K562 (cell line): ENCODE results near the gene BRAP. TPM values are rescaled to one million over a fixed set of nuclear protein-coding genes. Genes with fewer than 3 reads are reported as not detected.

ENCODE experiments used
- ATAC-seq: fragments of 200-7000 bp; cut with Tn5 transposase; 3 replicates; pipeline ENCODE4 v1.9.1; 2020; ENCODE audit warnings: moderate library complexity
- BruUV-seq: library from RNA; stranded (reverse); fragments of 400-500 nt; replicated peaks from 2 replicates; lab custom pipeline; 2021; lab: Mats Ljungman, UMichigan
- CTCF ChIA-PET: fragments of 300-600 bp; formaldehyde crosslinking; extraction: SDS; loops from one replicate; lab custom pipeline; 2021; ENCODE audit warnings: low intra/inter-chr PET ratio; lab: Yijun Ruan, JAX
- POLR2A ChIA-PET: fragments of 300-600, 350-650 bp; sonication (Branson Sonifier 250); formaldehyde crosslinking; extraction: SDS; loops from one replicate; lab custom pipeline; 2021; ENCODE audit warnings: antibody characterized with exemption, inconsistent platforms; lab: Yijun Ruan, JAX
- DNase-seq, 4 experiments: peaks; one replicate each; pipeline versions ENCODE4 v3.0.0 to v3.0.0-alpha.2; 2011 to 2018; ENCODE audit warnings: low spot score in 3 of 4, mixed read lengths in 3 of 4; ENCODE audit errors: extremely low read depth in 1 of 4
- FAIRE-seq: peaks from 2 replicates; lab custom pipeline; 2011; peaks lifted over from hg19 to GRCh38; lab: Jason Lieb, UNC
- H2AFZ ChIP-seq: 2 replicates; pipeline ENCODE4 v1.6.0; 2011; ENCODE audit warnings: low read depth, low read length, control low read depth, inconsistent platforms
- H3K27ac ChIP-seq: fragments of 200-600 bp; 3 replicates; pipeline ENCODE4 v1.8.0; 2011; ENCODE audit warnings: low read depth, mild to moderate bottlenecking, control low read depth, inconsistent platforms, low read length, moderate library complexity, mixed read lengths; ENCODE audit errors: extremely low read depth
- H3K27me3 ChIP-seq, 2 experiments: fragments of 300-600 bp in 1 of 2; 2 replicates in 1 of 2; 3 replicates in 1 of 2; pipeline versions ENCODE4 v1.6.0 to v1.8.0; 2011; ENCODE audit warnings: inconsistent platforms in 2 of 2, low read length in 2 of 2, mild to moderate bottlenecking in 1 of 2, mixed read lengths in 1 of 2, moderate library complexity in 1 of 2; ENCODE audit not compliant: control insufficient read depth in 2 of 2, insufficient read depth in 2 of 2
- H3K36me3 ChIP-seq: fragments of 300-600 bp; 3 replicates; pipeline ENCODE4 v1.8.0; 2011; ENCODE audit warnings: mild to moderate bottlenecking, low read length, inconsistent platforms; ENCODE audit not compliant: control insufficient read depth, insufficient read depth
- H3K4me1 ChIP-seq, 2 experiments: fragments of 200-600 bp in 1 of 2; replicated peaks in 1 of 2; 2 replicates in 1 of 2; 3 replicates in 1 of 2; pipeline versions ENCODE4 v1.5.1 to v1.8.0; 2011; ENCODE audit warnings: inconsistent platforms in 2 of 2, low read length in 2 of 2, mild to moderate bottlenecking in 1 of 2, mixed read lengths in 1 of 2, moderate library complexity in 1 of 2; ENCODE audit not compliant: control insufficient read depth in 2 of 2, insufficient read depth in 2 of 2
- H3K4me2 ChIP-seq: 2 replicates; pipeline ENCODE4 v1.6.1; 2011; ENCODE audit warnings: low read length, control low read depth, inconsistent platforms, mixed read lengths; ENCODE audit not compliant: insufficient read depth
- H3K4me3 ChIP-seq: fragments of 200-600 bp; sonication (generic), shearing (Covaris generic); 2 replicates; pipeline ENCODE4 v1.5.1; 2016; ENCODE audit warnings: control low read depth, inconsistent platforms
- H3K79me2 ChIP-seq: fragments of 200-600 bp; 3 replicates; pipeline ENCODE4 v1.8.0; 2011; ENCODE audit warnings: low read length, inconsistent platforms; ENCODE audit not compliant: control insufficient read depth, insufficient read depth
- H3K9ac ChIP-seq, 2 experiments: 2 replicates each; pipeline versions ENCODE4 v1.6.0 to v1.6.1; 2011; ENCODE audit warnings: low read depth in 2 of 2, low read length in 2 of 2, control low read depth in 1 of 2, inconsistent platforms in 1 of 2, mild to moderate bottlenecking in 1 of 2, mixed read lengths in 1 of 2; ENCODE audit not compliant: insufficient read depth in 1 of 2
- H3K9me1 ChIP-seq: one replicate; pipeline ENCODE4 v1.6.0; 2011; ENCODE audit warnings: inconsistent platforms, mild to moderate bottlenecking, low read length, moderate library complexity; ENCODE audit not compliant: control insufficient read depth, insufficient read depth
- H3K9me3 ChIP-seq: replicated peaks from 2 replicates; pipeline ENCODE4 v1.5.1; 2011; ENCODE audit warnings: low read depth, low read length, inconsistent platforms; ENCODE audit not compliant: control insufficient read depth, insufficient read depth
- H4K20me1 ChIP-seq: replicated peaks from 2 replicates; pipeline ENCODE4 v1.6.1; 2011; ENCODE audit warnings: low read length, inconsistent platforms, mixed read lengths; ENCODE audit not compliant: control insufficient read depth, insufficient read depth
- ATF1 ChIP-seq, 2 experiments: fragments of 450-650 bp in 1 of 2; IDR thresholded peaks; 2 replicates each; pipeline ENCODE4 v1.6.1; 2016; ENCODE audit warnings: missing compliant biosample characterization in 1 of 2, missing genetic modification characterization in 1 of 2
- CEBPB ChIP-seq: fragments of 450-650 bp; IDR thresholded peaks from 2 replicates; pipeline ENCODE4 v1.6.1; 2016; ENCODE audit warnings: missing genetic modification characterization, missing compliant biosample characterization
- CHD4 ChIP-seq: fragments of 200-600 bp; sonication (generic); IDR thresholded peaks from 3 replicates; pipeline ENCODE4 v1.6.1; 2012; ENCODE audit warnings: low read depth, mild to moderate bottlenecking, mixed read lengths, low read length, inconsistent platforms; ENCODE audit not compliant: insufficient read depth, insufficient replicate concordance, poor library complexity, severe bottlenecking
- DACH1 ChIP-seq: fragments of 450-650 bp; IDR thresholded peaks from 2 replicates; pipeline ENCODE4 v1.6.1; 2018; ENCODE audit not compliant: partially characterized antibody
- EZH2 ChIP-seq: IDR thresholded peaks from 2 replicates; pipeline ENCODE4 v1.6.1; 2012; ENCODE audit warnings: low read depth, mild to moderate bottlenecking, inconsistent platforms, low read length, borderline replicate concordance
- FOS ChIP-seq: IDR thresholded peaks from 3 replicates; pipeline ENCODE4 v1.6.1; 2011; ENCODE audit not compliant: insufficient read length; ENCODE audit errors: extremely low read depth
- GATA2 ChIP-seq: sonication (generic); formaldehyde crosslinking; IDR thresholded peaks from 2 replicates; pipeline ENCODE4 v1.4.0; 2020; ENCODE audit warnings: mild to moderate bottlenecking, missing genetic modification reagents
- IRF1 ChIP-seq: sonication (generic); formaldehyde crosslinking; IDR thresholded peaks from 2 replicates; pipeline ENCODE4 v1.8.0; 2022; ENCODE audit warnings: missing genetic modification reagents, mild to moderate bottlenecking, borderline replicate concordance
- KLF16 ChIP-seq: IDR thresholded peaks from 2 replicates; pipeline ENCODE4 v1.6.1; 2016; ENCODE audit warnings: antibody characterized with exemption
- MTA2 ChIP-seq: fragments of 450-650 bp; IDR thresholded peaks from 2 replicates; pipeline ENCODE4 v1.6.1; 2016; ENCODE audit warnings: low read depth
- OTX1 ChIP-seq: fragments of 450-650 bp; formaldehyde crosslinking; IDR thresholded peaks from 2 replicates; pipeline ENCODE4 v1.4.0; 2022; ENCODE audit warnings: mild to moderate bottlenecking
- RBM34 ChIP-seq: fragments of 200-400 bp; formaldehyde crosslinking; IDR thresholded peaks from 2 replicates; pipeline ENCODE4 v1.6.1; 2018; ENCODE audit warnings: low read length, borderline replicate concordance; ENCODE audit not compliant: insufficient read depth
- RFX1 ChIP-seq: fragments of 450-650 bp; IDR thresholded peaks from 2 replicates; pipeline ENCODE4 v1.6.1; 2016; ENCODE audit warnings: mild to moderate bottlenecking, moderate library complexity
- STAT5B ChIP-seq: fragments of 250-450 bp; sonication (Bioruptor Pico); IDR thresholded peaks from 2 replicates; pipeline ENCODE4 v1.8.0; 2021; ENCODE audit warnings: mild to moderate bottlenecking, inconsistent platforms
- TSHZ1 ChIP-seq: fragments of 250-450 bp; sonication (Bioruptor Pico); IDR thresholded peaks from 2 replicates; pipeline ENCODE4 v1.4.0; 2020; ENCODE audit warnings: mild to moderate bottlenecking, moderate library complexity
- ZNF398 ChIP-seq: fragments of 250-450 bp; sonication (Bioruptor Pico); IDR thresholded peaks from 2 replicates; pipeline ENCODE4 v1.8.0; 2021; ENCODE audit warnings: moderate library complexity, mild to moderate bottlenecking, inconsistent platforms
- WGBS: fragments of 100-300 bp; shearing (Covaris generic); methylation state at CpG from one replicate; pipeline ENCODE4 v1.1.6; 2016; ENCODE audit warnings: low coverage, mixed read lengths; ENCODE audit not compliant: insufficient coverage; ENCODE audit errors: missing lambda C conversion rate; 5-methylcytosine and 5-hydroxymethylcytosine counted together
- in situ Hi-C: fragments of 300-500 bp; cut with MboI; formaldehyde crosslinking; loops from 4 replicates; pipeline ENCODE4 v1.15.0; 2018; ENCODE audit warnings: inconsistent platforms, mixed read lengths
- intact Hi-C: fragments of 100-400 bp; cut with micrococcal nuclease; formaldehyde crosslinking; loops from 2 replicates; pipeline ENCODE4 v1.14.2; 2022
- polyA plus RNA-seq, 8 experiments: library from polyadenylated mRNA; depleted of rRNA in 4 of 8; stranded (reverse) in 5 of 8; unstranded in 3 of 8; fragments of >200 nt; fragmentation: Nextera tagmentation in 2 of 8; fragmentation: Illumina TruSeq in 1 of 8; extraction: Ambion mirVana in 2 of 8; extraction: Trizol in 1 of 8; gene quantifications; 2 replicates each; pipeline versions ENCODE4 v1.2.1 to v1.2.3, GENCODE V29; 2011 to 2014; ENCODE audit warnings: inconsistent platforms in 1 of 8, missing spikeins in 1 of 8
- total RNA-seq, 7 experiments: library from RNA; depleted of rRNA in 6 of 7; stranded (reverse); fragments of >200 nt in 6 of 7; fragmentation: Illumina TruSeq in 2 of 7; extraction: Trizol in 2 of 7; gene quantifications; 2 replicates each; pipeline versions ENCODE4 v1.2.1 to v1.2.3, GENCODE V29; 2011 to 2021; ENCODE audit warnings: low replicate concordance in 1 of 7
- TF ChIP-seq, protein P1 (sequence below): sonication (generic); formaldehyde crosslinking; IDR thresholded peaks from 2 replicates; pipeline ENCODE4 v1.5.0; 2020; ENCODE audit warnings: missing genetic modification reagents

BRAP gene
- total and polyA plus RNA-seq, 9 of the 15 experiments (the other 6 are each of a cell fraction or from before 2014, with no cell fraction given): 2.2 to 32.6 (median 27.5) TPM

DNA sequence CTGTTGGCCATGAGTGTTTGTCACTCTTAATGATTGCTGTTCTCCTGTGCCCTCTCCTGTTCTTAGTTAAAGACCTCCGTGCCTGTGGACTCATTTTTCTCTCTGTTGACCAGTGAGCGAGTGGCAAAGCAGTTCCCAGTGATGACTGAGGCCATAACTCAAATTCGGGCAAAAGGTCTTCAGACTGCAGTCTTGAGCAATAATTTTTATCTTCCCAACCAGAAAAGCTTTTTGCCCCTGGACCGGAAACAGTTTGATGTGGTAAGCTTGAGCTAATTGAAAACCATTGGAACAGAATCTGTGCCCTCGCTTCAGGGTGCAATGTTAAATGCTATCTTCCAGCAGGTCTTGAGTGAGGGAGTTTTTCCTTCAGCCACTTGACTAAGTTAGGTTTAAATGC lies 19.9 kb upstream of the BRAP start:
- Histone ChIP-seq H2AFZ (no peak overlapping the region), H3K4me2 (no peak overlapping the region), H3K27ac (no peak overlapping the region), H3K9me3 (no peaks in the 10 kb centered on the region), H3K9ac (peak overlapping the region in 1 of 2 experiments; percentile 38; a peak in 1 of 4 replicates), H3K4me1 (no peaks in the 10 kb centered on the region), H3K4me3 (no peak overlapping the region), H4K20me1 (no peaks in the 10 kb centered on the region), H3K27me3 (no peaks in the 10 kb centered on the region), H3K79me2 (no peaks in the 10 kb centered on the region), H3K36me3 (peaks cover 23% of the 10 kb centered on the region; the same call in 2 of the 3 replicates), H3K9me1 (no peaks in the 10 kb centered on the region)
- ChIA-PET POLR2A (interaction anchor here (0.6 to 1.1 kb wide), 6 partner anchors 12 to 94 kb away, joined by 3 to 4 read pairs (median 3); no protein-coding TSS in a partner anchor), CTCF (no interaction called here)
- 17% methylated on average over 5 of the region's 5 CpGs for WGBS
- FAIRE-seq: peak; percentile 73
- intact Hi-C loops: no loop called here
- peak in 2 of 4 experiments; percentile 20 to 52 for DNase-seq
- BruUV-seq: no TSS peak
- peak; percentile 65 for ATAC-seq
- in situ Hi-C loops: no loop called here
- TF ChIP-seq FOS (no peak), CHD4 (no peak), STAT5B (CRISPR knock-in tag) (no peak), MTA2 (no peak), ATF1 (CRISPR knock-in tag; IDR thresholded peaks at IDR 0.05) (no peak), ATF1 (tag; IDR thresholded peaks at IDR 0.05) (no peak), RFX1 (no peak), RBM34 (no peak), ZNF398 (CRISPR knock-in tag) (no peak), CEBPB (tag) (peak; percentile 97), KLF16 (peak; percentile 61; the same call in 1 of the 2 replicates), DACH1 (peak; percentile 28), GATA2 (CRISPR knock-in tag) (no peak), OTX1 (no peak), EZH2 (no peak), IRF1 (CRISPR knock-in tag) (no peak), TSHZ1 (CRISPR knock-in tag) (no peak)
- TF ChIP-seq, protein P1, sequence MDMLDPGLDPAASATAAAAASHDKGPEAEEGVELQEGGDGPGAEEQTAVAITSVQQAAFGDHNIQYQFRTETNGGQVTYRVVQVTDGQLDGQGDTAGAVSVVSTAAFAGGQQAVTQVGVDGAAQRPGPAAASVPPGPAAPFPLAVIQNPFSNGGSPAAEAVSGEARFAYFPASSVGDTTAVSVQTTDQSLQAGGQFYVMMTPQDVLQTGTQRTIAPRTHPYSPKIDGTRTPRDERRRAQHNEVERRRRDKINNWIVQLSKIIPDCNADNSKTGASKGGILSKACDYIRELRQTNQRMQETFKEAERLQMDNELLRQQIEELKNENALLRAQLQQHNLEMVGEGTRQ (CRISPR knock-in tag): no peak
